WTC11 (cell line): ENCODE results near the gene IL1F10.

Experiments
- CTCF ChIP-seq: fragments of 200-600 bp; IDR thresholded peaks from 2 replicates; pipeline ENCODE4 v1.8.0; 2022; ENCODE audit warnings: antibody characterized with exemption
- ZNF423 ChIP-seq: fragments of 250-450 bp; sonication (Bioruptor Pico); IDR thresholded peaks from 2 replicates; pipeline ENCODE4 v2.1.2; 2022; ENCODE audit warnings: mild to moderate bottlenecking, moderate library complexity

GRCh38 chr2:113058411-113058994 is 9.3 kb upstream of the IL1F10 start:
- TF ChIP-seq CTCF (no peak), ZNF423 (CRISPR knock-in tag) (no peak)
